Limb (tissue), 2 donors: ENCODE results near the gene WASHC2C.
"Not testable (repeated sequence)": the region's sequence is repeated elsewhere in the genome, so short reads cannot be mapped to it uniquely, and the experiment has no call there.

ENCODE experiments used
- DNase-seq, 2 donors: peaks; one replicate each; pipeline ENCODE4 v3.0.0-alpha.2; 2016; ENCODE audit errors: extremely low spot score in 2 of 2

Gene WASHC2C

GRCh38 chr10:45771757-45772461 is 44.8 kb downstream of the WASHC2C start:
- DNase-seq = not testable (repeated sequence)

DNA sequence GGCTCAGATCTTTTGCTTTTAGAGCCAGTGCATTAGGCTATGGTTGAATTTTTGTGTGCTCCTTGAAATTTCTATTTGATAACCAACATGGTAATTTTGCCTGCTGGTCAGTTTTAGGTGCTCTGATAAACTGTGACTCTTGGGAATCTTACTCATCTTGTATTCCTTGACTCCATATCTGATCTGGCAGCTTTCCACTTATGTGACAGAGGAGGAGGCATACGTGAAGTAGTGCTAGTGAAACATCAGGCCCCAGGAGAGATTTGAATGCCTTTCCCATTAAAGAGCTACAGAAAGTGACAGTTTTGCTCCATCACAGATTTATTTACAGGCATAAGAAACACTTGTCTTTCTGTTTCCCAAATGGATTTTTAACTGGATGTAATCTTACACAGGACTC is 59.2 kb downstream of the WASHC2C start:
- not testable (repeated sequence) for DNase-seq

DNA sequence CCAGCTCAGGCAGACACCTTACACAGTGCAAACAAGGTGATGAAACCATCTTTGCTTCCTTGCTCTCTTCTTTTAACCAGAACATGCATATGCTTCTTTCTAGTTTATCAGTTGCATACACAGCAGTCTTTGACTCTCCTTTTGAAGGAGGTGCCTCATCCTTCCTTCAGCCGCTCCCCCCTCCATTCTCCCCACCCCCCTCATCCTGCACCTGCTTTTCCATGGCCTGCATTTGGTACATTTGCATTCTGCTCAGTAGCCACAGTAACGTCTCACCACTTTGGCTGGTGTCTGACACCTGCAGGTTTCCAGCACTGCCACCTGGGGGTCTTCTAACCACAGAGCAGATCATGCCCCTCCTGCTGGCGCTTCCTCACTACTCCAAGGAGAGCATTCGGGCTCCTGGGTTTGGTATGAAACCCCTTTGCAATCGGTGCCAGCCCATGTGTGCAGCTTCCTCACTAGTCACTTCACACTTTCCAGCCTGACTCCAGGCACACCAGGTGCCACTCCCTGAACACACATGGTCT is 60.2 kb downstream of the WASHC2C start:
- not testable (repeated sequence) for DNase-seq

- not testable (repeated sequence) for DNase-seq
Observed at GRCh38 chr10:45789991-45790390, 62.9 kb downstream of the WASHC2C start.

GRCh38 chr10:45790694-45791426 is 63.8 kb downstream of the WASHC2C start:
- not testable (repeated sequence) for DNase-seq

DNA sequence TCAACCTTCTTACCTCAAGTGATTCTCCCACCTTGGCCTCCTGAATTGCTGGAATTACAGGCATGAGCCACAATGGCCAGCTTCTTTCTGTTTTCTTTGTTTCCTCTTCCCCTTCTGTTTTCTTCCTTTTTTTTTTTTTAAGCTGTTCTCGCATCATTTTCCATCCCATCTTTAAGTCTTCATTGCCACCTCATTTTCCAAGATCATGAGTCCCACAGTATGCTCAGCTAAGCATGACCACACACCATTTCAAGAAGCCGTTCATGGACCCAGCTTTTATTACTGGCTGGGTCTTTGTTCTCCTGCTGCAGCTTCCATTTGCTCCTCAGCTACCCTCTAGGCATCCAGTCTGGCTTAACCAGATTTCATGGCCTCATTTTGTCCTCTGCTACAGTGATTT is 67.7 kb downstream of the WASHC2C start:
- DNase-seq = not testable (repeated sequence)

DNA sequence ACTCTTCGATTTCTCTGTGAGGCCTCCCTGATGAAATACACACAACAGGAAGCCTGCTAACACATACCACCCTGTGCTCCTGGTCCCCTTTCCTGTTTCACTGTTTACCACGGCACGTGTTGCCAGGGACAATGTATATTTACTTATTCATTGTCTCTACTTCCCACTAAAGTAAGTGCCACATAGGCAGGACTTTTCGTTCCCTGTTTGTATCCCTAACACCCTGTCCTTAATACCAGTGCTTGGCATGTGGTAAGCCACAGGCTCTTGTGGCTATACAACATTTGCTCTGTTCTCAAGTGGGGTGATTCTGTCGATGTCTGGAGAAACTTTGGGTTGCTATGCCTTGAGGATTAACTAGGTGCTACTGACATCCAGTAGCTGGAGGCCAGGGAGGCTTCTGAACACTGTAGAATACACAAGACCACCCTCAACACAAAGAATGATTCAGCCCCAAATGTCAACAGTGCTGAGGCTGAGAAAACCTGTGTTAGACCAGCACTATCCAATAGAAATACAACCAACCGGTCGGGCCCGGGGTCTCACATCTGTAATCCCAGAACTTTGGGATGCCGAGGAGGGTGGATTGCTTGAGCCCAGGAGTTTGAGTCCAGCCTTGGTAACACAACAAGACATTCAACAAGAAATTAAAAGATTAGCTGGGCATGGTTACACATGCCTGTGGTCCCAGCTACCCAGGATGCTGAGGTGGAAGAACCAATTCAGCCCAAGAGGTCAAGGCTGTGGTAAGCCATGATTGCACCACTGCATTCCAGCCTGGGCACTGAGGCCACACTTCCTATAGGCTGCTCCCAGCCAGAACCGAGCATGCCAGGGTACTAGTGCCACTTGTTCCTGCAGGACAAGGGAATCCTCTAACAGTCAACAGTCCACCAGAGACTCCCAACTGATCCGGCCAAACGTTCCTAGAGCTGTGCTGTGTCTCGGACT is 76.3 kb downstream of the WASHC2C start:
- DNase-seq = not testable (repeated sequence)

- DNase-seq = not testable (repeated sequence)
Observed at GRCh38 chr10:45804996-45805395, 77.9 kb downstream of the WASHC2C start.

- DNase-seq = no peak
Observed at GRCh38 chr10:45809837-45810236, 82.8 kb downstream of the WASHC2C start.

DNA sequence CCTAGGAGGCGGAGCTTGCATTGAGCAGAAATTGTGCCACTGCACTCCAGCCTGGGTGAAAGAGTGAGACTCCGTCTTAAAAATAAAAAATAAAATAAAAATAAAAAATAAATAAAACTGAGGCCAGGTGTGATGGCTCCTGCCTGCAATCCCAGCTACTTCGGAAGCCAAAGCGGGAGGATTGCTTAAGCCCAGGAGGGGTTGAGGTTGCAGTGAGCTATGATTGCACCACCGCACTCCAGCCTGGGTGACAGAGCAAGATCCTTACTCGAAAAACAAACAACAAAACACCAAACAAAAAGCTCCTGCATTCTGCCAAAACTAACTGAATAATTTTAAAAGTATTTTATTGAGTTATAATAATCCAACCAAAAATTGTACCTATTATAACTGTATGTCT is 84.0 kb downstream of the WASHC2C start:
- DNase-seq = no peak

GRCh38 chr10:45812959-45813358 is 85.9 kb downstream of the WASHC2C start:
- not testable (repeated sequence) for DNase-seq

- DNase-seq = not testable (repeated sequence)
Observed at GRCh38 chr10:45814146-45814545, 87.1 kb downstream of the WASHC2C start.

GRCh38 chr10:45817130-45817859 is 90.2 kb downstream of the WASHC2C start:
- no peak for DNase-seq

- no peak for DNase-seq
Observed at GRCh38 chr10:45817912-45818311, 90.8 kb downstream of the WASHC2C start.

GRCh38 chr10:45819552-45819951 is 92.5 kb downstream of the WASHC2C start:
- no peak for DNase-seq

- not testable (repeated sequence) for DNase-seq
Observed at GRCh38 chr10:45820107-45820830, 93.2 kb downstream of the WASHC2C start.

DNA sequence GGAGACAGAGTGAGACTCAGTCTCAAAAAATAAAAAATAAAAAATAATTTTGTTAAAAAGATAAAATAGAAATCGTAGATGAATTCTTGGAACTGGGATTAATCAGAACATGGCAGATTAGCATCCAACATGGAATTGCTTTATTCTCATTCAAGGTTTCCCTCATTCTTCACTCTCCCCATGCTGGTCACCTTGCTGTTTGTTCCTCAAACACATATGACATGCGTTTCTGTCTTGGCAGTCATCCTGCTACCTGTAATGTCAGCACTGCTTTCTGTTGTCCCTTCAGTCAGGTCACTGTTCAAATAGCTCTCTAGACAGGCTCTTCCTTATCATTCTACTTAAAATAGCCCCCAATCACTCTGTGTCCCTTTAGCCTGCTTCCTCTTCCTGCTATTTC is 95.9 kb downstream of the WASHC2C start:
- DNase-seq = not testable (repeated sequence)
